ENCODE measurements around the gene PPP1R12C.

DNA sequence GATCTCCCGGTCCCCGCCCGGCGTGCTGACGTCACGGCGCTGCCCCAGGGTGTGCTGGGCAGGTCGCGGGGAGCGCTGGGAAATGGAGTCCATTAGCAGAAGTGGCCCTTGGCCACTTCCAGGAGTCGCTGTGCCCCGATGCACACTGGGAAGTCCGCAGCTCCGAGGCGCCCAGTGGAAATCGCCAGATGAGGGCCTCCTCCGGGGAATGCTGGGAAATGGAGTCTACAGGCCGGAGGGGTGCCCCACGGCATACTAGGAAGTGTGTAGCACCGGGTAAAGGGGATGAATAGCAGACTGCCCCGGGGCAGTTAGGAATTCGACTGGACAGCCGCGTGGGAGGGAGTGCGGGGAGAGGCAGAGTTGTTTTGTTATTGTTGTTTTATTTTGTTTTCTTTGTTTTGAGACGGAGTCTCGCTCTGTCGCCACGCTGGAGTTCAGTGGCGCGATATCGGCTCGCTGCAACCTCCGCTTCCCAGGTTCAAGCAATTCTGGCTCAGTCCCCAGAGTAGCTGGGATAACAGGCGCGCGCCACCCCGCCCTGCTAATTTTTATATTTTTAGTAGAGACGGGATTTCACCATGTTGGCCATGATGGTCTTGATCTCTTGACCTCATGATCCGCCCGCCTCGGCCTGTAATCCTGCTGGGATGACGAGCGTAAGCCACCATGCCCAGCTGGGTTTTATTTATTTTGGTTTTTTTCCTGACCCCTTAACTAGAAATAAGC, 390 bp upstream of the PPP1R12C start:
- TF ChIP-seq, protein P1, sequence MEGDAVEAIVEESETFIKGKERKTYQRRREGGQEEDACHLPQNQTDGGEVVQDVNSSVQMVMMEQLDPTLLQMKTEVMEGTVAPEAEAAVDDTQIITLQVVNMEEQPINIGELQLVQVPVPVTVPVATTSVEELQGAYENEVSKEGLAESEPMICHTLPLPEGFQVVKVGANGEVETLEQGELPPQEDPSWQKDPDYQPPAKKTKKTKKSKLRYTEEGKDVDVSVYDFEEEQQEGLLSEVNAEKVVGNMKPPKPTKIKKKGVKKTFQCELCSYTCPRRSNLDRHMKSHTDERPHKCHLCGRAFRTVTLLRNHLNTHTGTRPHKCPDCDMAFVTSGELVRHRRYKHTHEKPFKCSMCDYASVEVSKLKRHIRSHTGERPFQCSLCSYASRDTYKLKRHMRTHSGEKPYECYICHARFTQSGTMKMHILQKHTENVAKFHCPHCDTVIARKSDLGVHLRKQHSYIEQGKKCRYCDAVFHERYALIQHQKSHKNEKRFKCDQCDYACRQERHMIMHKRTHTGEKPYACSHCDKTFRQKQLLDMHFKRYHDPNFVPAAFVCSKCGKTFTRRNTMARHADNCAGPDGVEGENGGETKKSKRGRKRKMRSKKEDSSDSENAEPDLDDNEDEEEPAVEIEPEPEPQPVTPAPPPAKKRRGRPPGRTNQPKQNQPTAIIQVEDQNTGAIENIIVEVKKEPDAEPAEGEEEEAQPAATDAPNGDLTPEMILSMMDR (IDR thresholded peaks at IDR 0.05; ENCODE audit: low read depth, low read length): no peak
- TF ChIP-seq POLR2A (IDR thresholded peaks at IDR 0.05; ENCODE audit: extremely low read depth, insufficient read length): no peak
- no peak for TF ChIP-seq MAX (IDR thresholded peaks at IDR 0.05; ENCODE audit: low read depth, low read length)
- no peak for TF ChIP-seq MYC (IDR thresholded peaks at IDR 0.05; ENCODE audit: low read depth, low read length)

Data from NB4 (cell line).